Activated CD4-positive, CD25-positive, alpha-beta regulatory T cell (primary cell): ENCODE measurements around the gene GAS7.

Experiments used
- DNase-seq, 4 experiments: peaks; one replicate each; lab custom pipeline; 2025; lab: John Stamatoyannopoulos, UW

The GAS7 gene

DNA sequence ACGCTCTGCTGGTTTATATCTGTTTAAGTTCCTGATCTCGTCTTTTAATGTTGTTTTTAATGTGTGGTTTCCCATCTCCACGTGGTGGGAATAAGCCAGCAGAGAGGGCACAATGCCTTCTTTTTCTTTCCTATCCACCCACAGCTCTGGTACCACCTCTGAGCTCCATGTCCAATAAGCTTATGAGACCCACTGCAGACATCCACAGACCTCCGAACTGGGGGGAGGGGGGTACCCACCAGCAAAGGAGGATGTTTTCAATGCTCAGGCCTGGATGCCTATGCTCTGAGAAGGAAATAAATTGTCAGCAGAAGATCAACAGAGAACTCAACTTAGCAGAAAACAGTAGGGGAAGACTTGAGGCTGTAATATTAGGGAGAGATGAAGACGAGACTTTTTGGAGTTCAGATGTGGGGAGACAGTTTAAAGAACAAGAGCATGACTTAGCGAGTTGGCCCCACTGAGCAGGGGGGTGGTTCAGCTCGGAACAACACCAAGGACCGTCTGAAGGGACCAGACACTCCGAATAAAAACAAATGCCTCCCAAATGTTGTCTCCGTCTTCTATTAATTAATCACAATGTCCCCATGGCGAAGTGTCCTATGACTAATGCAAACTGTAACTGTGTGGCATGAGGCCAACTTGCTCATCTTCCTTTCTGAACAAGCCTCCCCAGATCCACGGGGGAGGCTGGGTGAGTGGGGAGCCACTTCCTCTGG is 62.7 kb downstream of the GAS7 start:
- no peak for DNase-seq

DNA sequence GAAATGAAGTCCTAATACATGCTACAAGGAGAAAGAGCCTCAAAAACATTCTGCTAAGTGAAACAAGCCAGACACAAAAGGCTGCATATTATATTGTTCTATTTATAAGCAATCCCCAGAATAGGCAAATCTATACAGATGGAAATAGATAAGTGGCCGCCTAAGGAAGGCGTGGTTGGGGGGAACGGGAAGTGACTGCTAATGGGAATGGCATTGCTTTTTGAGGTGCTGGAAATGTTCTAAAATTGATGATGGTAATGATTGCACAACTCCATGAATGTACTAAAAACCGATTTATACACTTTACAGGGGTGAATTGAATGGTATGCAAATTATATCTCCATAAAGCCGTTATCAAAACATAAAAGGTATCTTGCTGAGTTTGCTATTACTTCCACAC is 67.7 kb downstream of the GAS7 start:
- DNase-seq, result no peak

DNA sequence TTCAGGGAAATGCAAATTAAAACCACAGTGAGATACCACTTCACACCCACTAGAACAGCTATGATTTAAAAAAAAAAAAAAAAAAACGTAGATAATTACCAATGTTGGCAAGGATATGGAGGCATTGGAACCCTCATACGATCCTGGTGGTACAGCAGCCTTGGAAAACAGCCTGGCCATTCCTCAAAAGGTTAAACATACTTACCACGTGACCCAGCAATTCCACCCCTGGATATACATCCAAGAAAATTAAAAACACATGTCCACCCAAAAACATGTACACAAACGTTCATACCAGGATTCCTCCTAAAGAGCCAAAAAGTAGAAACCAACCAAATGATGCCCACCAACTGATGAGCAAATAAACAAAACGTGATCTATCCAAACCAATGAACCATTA is 68.1 kb downstream of the GAS7 start:
- DNase-seq, result no peak

DNA sequence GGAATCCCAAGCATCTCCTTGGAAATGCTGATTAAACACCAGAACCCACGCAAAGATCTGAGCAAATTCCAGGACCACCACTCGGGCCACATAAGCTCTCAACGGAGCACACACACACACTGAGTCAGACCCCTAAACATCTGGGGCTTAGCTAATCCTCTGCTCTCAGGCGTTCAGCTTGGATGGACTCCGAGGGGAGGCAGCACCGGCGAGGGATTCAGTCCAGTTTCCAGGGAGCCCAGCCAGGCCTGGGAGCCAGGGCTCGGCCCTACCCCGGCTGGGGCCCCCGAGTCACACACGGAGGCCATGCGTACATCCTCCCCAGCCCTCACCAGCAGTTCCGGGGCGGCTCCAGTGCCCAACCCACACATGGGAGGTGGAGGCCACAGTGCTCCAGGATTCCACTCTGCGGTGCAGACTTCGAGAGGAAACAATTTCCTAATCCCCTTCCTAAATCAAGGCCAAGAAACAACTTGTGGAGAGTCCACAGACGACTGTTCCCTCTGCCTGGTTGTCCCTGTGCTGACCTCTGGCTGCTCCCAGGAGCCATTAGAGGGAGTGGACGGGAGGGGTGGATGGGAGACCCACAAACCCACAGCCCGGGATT is 70.5 kb downstream of the GAS7 start:
- DNase-seq, result no peak

DNA sequence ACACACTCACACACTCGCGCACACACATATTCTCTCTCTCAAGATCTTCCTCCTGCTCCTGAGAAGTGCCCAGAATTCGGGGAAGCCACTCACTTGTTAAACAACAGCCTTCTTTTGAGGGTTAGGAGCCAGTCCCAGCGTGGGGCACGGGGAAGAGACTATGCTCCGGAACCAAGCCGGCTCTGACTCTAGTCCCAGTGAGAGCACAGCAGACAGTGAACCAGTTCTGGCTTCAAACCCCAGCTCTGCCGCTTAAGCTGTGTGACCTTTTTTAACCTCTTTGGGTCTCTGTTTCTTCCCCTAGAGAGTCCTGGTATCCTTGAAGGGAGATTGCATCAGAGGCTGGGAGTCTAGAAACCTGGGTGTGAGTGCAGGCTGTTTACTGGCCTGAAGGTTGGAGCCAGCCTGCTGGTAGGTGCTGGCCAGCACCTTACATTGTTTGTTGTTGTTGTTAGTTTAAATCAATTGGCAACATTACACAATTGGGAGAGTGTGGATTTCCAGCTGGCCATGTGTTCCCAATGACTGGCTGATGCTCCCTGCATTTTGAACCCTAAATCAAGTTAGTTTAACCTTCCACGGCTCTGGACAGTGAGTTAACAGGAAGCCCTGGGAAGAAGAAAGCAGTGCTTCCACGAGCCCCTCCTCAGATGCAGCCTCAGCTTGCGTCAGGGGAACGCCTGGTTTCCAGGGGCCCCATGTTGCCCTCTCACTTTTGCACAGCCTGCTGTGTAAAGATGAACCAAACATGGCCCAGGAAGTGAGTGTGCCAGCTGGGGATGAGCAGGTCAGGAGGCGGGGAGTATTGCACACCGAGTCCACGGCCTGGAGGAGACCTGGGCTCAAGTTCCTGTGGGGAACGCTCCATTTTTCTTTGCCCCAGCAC is 71.5 kb downstream of the GAS7 start:
- no peak for DNase-seq

DNA sequence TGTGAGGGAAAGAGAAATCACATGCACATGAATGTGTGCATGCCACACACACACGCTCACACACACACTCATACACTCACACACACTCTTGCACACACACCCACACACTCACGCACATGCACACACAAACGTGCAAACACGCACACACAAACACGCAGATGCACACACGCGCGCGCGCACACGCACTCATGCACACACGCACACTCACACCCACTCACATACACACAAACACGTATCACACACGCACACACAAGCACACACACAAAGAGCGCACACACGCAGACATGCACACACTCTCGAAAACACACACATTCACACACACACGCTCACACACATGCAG is 72.2 kb downstream of the GAS7 start:
- no peak for DNase-seq

DNA sequence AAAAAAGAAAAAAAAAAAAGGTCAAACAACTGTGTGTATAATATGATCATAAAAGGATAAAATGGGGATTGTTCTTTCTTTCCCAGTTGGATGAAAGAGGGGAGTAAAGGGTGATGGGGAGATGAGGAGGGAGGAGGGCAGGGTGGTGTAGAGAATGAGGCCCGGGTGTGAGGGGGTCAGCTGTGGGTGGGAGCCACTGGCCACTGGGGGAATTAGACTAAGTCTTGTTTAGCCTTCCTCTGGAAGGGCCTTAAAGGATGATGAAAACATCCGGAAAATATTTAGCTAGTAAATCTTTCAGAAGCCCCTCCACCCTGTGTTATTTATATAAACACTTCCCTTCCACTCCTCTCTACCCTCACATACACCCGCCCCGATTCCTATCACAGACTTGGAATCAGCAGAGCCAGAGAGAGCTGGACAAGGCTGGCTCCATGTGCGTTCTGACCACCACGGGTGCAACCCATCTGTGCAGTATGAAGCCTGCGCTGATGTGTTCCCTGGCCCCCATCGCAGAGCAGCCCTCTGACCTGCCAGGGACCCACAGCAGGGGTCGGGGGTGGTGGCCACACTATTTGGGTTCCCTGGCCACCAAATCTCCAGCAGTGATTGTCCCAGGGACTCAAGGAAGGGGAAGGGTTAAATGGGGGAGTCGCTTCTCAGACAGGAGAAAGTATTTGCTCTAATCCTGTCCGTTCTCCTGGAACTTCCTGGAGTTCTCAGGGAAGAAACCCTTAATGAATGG is 72.7 kb downstream of the GAS7 start:
- no peak for DNase-seq

DNA sequence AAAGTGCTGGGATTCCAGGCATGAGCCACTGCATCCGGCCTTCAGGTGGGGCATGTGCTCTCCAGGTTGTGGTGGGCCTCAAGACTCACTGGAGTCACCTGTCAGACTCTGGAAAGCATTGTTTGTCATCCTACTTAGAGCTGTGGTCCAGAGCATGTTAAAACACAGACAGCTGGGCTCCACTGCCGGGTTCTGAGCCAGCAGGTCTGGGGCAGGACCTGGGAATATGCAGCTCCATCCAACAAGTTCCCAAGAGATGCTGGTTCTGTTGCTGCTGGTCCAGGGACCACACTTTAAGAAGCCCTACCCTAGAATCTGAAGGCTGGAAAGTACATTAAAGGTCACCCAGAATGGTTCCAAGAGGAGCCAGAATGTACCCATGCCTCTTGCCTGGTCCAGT is 75.3 kb downstream of the GAS7 start:
- no peak for DNase-seq

DNA sequence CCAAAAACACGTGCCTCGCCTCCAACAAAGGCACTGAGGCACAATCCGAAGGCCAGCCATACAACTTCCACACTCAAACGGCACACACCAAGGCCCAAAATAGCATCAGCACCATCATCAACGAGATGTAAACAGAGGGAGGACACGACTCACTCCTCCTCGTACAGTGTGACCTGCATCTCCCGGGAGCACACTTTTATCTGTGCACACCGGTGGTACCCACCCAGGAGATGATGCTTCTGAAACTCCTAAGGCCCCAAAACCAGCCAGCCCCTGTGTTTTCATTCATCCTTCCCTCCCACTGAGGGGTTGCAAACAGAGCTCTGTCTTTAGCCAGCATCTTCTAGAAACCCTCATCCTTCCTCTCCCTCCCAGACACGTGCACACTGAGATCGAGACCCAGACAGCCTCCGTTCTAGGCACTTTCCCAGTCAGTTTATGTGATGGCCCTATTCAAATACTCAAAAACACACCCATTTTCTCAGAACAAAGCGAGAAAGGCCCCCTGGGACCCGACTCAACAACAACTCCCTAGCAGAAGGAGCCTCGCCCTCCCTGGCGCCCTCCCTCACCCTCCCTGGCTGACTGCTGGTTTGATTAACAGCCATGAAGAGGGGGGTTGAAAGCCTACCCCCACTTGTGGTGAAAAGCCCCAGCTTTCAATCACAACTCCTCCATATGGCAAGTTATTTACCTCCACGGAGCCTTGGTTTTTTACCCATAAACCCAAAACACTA is 76.3 kb downstream of the GAS7 start:
- DNase-seq, result no peak

DNA sequence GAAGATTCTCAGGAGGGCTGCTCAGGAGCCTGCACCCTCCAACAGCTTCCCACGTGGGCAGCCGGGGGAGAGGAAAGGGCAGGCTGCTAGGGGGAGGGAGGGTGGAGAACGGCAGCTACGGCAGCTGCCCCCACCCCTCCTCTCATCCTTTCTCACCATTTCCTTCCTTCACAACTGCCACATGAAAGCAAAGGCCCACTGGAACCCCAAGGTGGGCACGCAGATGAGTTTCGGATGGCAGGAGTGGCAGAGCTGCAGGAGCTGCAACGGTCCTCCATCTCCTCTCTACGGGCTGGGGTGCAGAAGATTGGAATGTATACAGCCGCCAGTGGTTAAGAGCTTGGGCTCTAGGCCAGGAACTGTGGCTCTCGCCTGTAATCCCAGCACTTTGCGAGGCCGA is 77.7 kb downstream of the GAS7 start:
- no peak for DNase-seq

DNA sequence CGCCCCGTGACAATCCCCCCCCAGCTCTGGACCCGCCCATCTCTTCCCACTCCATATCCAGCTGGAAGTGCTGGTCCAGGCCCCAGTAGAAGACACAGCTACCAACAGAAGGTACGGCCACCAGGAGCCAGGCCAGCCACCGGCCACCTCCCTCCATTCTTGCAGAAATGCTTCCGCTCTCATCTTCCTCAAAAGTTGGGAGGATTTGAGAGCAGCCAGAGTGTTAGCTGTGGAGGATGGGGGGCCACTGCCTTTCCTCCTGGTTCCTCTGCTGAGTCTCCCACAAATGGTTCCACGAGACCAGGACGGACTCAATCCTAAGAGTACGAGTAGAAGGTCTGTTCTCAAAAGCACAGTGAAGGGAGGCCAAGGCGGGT is 78.3 kb downstream of the GAS7 start:
- no peak for DNase-seq

DNA sequence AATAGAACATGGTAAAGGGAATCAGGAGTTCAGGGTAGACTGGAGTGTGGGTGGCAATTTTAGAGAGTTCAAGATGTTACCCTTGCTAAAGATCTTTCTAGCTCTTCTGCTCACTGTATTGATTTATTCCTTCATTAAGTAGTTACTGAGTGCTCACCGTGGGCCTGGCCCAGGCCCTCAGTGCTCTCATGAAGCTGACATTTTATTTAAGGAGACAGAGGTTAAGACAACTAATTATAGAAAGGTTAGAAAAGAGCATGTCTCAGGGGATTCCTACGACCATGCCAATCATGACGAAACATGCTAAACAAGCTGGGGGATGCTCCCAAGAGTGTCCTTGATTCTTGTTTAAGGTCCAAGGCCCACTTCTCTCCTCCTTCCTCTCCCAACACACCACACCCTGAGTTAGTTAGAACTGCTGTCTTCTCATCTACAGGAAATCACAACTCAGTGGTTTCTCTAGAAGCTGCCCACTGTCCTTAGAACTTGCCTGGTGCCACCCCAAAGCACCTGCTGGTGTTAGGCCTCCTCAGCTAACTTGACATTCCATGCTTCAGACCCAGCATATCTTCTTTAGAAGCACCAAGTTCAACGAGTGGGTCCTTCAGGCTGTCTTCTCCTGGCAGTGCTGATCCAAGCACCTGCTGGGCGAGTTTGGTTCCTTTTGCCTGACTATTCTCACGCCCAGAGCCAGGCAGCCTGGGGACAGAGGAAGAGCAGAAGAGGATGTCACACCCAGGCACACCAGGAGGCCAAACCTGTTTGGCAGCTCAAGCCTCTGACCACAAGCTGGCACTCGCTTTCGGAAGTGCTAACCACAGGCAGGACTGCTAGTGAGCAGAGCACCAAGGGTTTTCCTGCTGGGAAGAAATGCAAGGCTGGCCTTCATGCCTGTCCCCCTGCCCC is 79.0 kb downstream of the GAS7 start:
- DNase-seq, result no peak

DNA sequence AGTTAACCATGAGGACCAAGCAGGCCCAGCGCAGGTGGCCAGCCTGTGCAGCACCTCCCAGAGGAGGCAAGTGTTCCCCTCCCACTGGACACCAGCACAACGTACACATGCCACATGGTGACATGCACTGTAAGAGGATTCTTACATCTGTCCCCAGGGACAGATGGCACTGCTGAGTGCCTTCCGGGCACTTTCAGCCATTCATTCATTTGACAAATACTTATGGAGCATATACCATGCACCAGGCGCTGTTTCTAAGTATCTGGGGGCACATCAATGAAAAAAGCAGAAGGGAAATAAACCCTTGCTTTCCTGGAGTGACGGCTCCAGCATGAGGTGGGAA is 79.6 kb downstream of the GAS7 start:
- DNase-seq, result no peak

DNA sequence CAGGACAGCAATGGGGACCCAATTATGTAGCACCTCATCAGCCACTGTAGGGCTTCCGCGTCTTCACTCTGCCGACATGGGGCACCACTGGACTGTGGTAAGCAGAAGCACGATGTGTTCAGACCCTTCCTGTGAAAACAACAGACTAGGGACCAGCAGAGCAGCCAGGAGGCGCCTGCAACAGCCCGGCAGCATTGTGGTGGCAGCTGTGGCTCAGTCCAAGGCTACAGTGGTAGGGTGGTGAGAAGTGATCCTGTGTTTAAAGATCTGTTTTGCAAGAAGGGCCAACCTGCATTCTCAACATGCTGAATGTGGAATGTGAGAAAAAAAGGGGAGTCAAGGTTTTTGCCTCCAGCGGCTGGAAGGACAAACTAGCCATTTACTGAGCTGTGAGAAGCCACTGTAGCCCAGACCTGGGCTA is 80.8 kb downstream of the GAS7 start:
- DNase-seq, result no peak

DNA sequence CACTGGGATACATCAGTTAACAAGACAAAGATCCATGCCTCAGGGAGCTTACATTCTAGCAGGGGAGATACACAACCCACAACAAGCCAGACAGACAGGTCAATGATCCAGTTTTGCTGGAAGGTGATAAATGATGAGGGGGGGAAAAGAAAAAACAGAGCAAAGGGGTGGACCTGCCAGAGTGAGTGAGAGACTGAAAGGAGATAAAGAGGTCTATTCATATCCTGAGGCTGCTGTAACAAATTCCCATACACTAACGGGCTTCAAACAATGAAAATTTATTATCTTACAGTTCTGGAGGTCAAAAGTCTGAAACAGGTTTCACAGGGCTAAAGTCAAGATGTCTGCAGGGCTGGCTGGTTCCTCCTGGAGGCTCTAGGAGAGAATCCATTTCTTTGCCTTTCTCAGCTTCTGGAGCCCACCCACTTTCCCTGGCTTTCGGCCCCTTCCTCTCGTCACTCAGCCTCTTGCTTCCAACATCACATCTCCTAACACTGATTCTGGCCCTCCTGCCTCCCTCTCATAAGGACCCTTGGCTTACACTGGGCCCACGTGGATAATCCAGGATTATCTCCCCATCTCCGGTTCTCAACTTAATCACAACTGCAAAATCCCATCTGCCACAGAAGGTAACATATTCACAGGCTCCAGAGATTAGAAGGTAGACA is 81.5 kb downstream of the GAS7 start:
- DNase-seq, result no peak

DNA sequence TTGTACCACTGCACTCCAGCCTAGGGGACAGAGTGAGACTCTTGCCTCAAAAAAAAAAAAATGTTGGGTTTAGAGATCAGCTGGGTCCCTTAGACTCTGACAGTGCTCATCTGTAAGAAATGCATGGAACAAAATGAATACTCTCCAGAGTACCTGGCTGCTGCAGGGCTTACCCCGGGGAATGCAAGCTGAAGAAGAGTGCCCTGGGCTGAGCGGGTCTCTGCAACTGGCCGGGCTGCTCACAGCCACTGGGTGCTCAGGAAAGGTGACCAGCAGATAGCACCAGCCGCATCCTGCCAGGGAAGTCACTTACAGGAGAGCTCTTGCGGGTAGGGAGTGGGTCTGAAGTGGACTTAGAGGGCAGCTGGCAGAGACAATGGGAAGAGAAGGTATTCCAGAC is 82.1 kb downstream of the GAS7 start:
- DNase-seq, result no peak

DNA sequence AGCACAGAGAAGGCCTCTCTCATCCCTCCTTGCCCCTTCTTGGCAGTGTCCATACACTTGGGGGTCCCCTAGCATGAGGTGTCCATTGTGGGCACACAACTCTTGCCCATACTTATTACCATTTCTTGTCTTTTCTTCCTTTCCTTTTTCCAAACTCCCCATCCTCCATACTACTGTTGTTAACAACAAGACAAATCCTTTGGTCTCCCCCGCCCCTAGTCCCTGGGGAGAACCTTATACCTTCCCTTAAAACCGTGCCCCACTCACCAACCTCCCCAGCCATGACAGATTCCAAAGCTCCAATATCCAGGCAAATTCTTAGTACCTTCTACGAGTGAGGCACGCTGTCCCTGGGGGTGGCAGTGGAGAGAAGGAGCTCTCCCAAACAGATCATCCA is 82.9 kb downstream of the GAS7 start:
- no peak for DNase-seq

DNA sequence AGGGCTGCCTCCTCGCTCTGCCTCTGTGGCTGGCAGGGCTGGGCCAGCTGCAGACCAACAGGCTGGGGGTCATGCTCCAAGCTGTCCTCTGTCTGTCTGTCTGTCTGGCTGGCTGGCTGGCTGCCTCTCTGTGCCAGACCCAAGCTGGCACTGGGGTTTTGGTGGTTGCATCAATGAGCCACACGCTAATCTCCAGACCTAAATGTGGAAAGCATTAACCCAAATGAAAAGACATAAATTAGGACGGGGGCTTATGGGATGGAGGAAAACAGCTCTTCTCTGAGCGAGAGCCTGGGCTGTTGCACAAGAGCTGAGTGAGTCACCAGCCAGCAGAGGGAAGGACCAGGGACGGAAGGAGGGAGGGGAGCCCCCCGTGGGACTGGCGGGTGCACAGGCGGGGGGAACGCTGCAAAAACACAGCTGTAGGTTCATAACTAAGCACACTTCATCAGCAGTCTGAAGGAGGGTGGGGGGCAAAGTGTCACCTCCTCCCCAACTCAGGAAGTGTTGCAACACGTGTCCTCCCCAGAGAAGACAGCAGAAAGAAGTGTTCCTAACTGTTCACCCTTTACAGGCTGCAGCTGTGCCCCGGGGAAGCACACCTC is 83.4 kb downstream of the GAS7 start:
- DNase-seq, result no peak

DNA sequence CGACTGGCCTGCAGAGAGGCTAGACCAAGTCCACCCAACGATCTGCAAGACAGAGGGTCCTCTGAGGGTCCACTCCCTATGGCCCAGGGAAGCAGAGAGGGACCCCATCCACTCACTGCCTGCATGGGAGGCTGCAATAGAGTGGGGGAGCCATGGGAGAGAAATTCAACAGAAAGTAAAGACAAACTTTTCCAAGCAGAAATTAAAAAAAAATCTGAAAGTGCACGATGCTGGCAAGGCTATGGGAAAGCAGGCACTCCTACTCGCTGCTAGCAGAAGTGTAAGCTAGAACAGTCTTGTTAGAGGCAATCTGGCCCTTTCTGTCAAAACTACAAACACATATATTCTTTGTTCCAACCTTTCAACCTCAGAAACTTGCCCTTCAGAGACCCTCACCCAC is 85.4 kb downstream of the GAS7 start:
- no peak for DNase-seq

DNA sequence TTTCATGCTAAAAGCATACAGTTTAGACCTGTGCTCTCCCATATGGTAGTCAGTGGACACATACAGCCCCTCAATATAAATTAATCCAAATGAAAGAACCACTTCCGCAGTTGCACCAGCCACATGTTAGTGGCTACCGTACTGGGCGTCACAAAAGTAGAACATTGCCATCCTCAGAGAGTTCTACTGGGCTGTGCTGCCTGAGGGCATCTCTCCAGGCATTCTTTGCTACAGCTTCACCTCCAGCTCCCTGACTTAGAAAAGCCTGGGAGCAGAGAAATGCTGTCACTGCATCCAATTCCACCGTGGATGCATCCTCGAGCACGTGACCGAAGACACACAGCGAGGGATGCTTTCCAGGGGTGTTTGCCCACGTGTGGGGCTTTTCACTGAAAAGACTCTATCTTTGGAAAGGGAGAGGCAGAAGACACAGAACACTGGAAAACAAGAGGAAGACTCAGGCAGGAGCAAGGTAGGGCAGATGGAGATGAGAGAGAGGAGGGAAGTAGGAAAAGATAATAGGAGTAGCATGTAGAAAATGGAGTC is 86.4 kb downstream of the GAS7 start:
- DNase-seq, result no peak
